ENCODE results near the gene MTHFD2L.

GRCh38 chr4:74320559-74321118 lies 162.7 kb downstream of the MTHFD2L start:
- TF ChIP-seq CTCF (IDR thresholded peaks at IDR 0.05; ENCODE audit: poor library complexity), result peak; percentile 65
- no peak for TF ChIP-seq EZH2phosphoT487 (IDR thresholded peaks at IDR 0.05; ENCODE audit: low read depth, severe bottlenecking, unreplicated experiment)
